Stomach (tissue), 9 donors: ENCODE results near the gene TTC24. TPM values are rescaled to one million over a fixed set of nuclear protein-coding genes. Genes with fewer than 3 reads are reported as not detected.
A peak's percentile ranks its signal among the peaks of the same experiment; 100 is the strongest.
"Not testable (repeated sequence)": the region's sequence is repeated elsewhere in the genome, so short reads cannot be mapped to it uniquely, and the experiment has no call there.

Source experiments
- DNase-seq, 2 donors: peaks; one replicate each; pipeline versions ENCODE4 v3.0.0 to v3.0.0-alpha.2; 2013 to 2019
- H3K27ac ChIP-seq, 5 donors: fragments of 200-600 bp in 4 of 5; sonication (generic) in 4 of 5; one replicate each; pipeline ENCODE4 v1.5.1; 2013 to 2019; ENCODE audit warnings: mild to moderate bottlenecking in 1 of 5, moderate library complexity in 1 of 5
- H3K27me3 ChIP-seq, 3 donors: fragments of 200-600 bp; sonication (generic); one replicate each; pipeline ENCODE4 v1.5.1; 2017 to 2019; ENCODE audit warnings: mixed run types in 1 of 3
- H3K36me3 ChIP-seq, 4 donors: fragments of 200-600 bp; sonication (generic); 1 replicate in 3 of 4; 2 replicates in 1 of 4; pipeline ENCODE4 v1.5.1; 2016 to 2019
- H3K4me1 ChIP-seq, 4 donors: fragments of 200-600 bp; sonication (generic); one replicate each; pipeline ENCODE4 v1.5.1; 2016 to 2019
- H3K4me3 ChIP-seq, 4 donors: fragments of 200-600 bp; sonication (generic) in 3 of 4; one replicate each; pipeline ENCODE4 v1.5.1; 2016 to 2019; ENCODE audit warnings: mild to moderate bottlenecking in 1 of 4
- H3K9me3 ChIP-seq, 4 donors: fragments of 200-600 bp; sonication (generic); one replicate each; pipeline ENCODE4 v1.5.1; 2016 to 2019
- EP300 ChIP-seq: sonication (generic); formaldehyde crosslinking; IDR thresholded peaks from one replicate; pipeline ENCODE4 v1.6.1; 2017; ENCODE audit warnings: antibody characterized with exemption
- POLR2A ChIP-seq, 4 donors: fragments of 450-650 bp; IDR thresholded peaks; one replicate each; pipeline ENCODE4 v1.6.1; 2016; ENCODE audit warnings: antibody characterized with exemption in 4 of 4, control low read depth in 2 of 4, mild to moderate bottlenecking in 1 of 4, moderate library complexity in 1 of 4
- POLR2AphosphoS5 ChIP-seq, 3 donors: sonication (generic); formaldehyde crosslinking; IDR thresholded peaks; one replicate each; pipeline ENCODE4 v1.6.1; 2016; ENCODE audit warnings: antibody characterized with exemption in 3 of 3
- WGBS, 5 donors: extraction: QIAGEN DNeasy Blood & Tissue Kit in 3 of 5; methylation state at CpG; one replicate each; pipeline versions ENCODE4 v1.1.5 to v1.1.7; 2013 to 2018; 5-methylcytosine and 5-hydroxymethylcytosine counted together
- intact Hi-C: fragments of 100-400 bp; cut with DNase I; formaldehyde crosslinking; loops from one replicate; pipeline ENCODE4 v1.15.1; 2023; ENCODE audit warnings: low total_unique reads
- polyA plus RNA-seq, 3 donors: library from polyadenylated mRNA; stranded (reverse); fragments of 200-250 nt; gene quantifications; one replicate each; pipeline ENCODE4 v1.2.3, GENCODE V29; 2013
- total RNA-seq, 5 donors: library from RNA; depleted of rRNA; stranded (reverse); fragments of >200 nt; gene quantifications; one replicate each; pipeline versions ENCODE4 v1.1.0 to v1.2.3, GENCODE V29; 2014 to 2016
- TF ChIP-seq, protein P1 (sequence below), 7 experiments: fragments of 450-650 bp in 4 of 7; fragments of 200-600 bp in 3 of 7; sonication (generic) in 3 of 7; IDR thresholded peaks; one replicate each; pipeline ENCODE4 v1.5.1; 2016 to 2019; ENCODE audit warnings: antibody characterized with exemption in 7 of 7, control low read depth in 2 of 7, mild to moderate bottlenecking in 1 of 7
- donor health status: healthy with polysubstance abuse.
- donor health status: Bipolar disorder and iron deficiency.
- donor health status: healthy.

The TTC24 gene
- total and polyA plus RNA-seq, 8 donors: 0.55 TPM; not detected in 7

GRCh38 chr1:156602557-156602993 lies 23.1 kb downstream of the TTC24 start:
- H3K9me3 ChIP-seq: no peaks in the 10 kb centered on the region
- no peak for TF ChIP-seq POLR2AphosphoS5 (IDR thresholded peaks at IDR 0.05)
- TF ChIP-seq EP300: no peak
- no peak for TF ChIP-seq POLR2A (IDR thresholded peaks at IDR 0.05)
- TF ChIP-seq, protein P1, sequence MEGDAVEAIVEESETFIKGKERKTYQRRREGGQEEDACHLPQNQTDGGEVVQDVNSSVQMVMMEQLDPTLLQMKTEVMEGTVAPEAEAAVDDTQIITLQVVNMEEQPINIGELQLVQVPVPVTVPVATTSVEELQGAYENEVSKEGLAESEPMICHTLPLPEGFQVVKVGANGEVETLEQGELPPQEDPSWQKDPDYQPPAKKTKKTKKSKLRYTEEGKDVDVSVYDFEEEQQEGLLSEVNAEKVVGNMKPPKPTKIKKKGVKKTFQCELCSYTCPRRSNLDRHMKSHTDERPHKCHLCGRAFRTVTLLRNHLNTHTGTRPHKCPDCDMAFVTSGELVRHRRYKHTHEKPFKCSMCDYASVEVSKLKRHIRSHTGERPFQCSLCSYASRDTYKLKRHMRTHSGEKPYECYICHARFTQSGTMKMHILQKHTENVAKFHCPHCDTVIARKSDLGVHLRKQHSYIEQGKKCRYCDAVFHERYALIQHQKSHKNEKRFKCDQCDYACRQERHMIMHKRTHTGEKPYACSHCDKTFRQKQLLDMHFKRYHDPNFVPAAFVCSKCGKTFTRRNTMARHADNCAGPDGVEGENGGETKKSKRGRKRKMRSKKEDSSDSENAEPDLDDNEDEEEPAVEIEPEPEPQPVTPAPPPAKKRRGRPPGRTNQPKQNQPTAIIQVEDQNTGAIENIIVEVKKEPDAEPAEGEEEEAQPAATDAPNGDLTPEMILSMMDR (IDR thresholded peaks at IDR 0.05): no peak
- no peak overlapping the region for H3K27ac ChIP-seq
- H3K4me3 ChIP-seq: no peak overlapping the region
- H3K27me3 ChIP-seq: no peaks in the 10 kb centered on the region
- peak in 1 of 2 donors; percentile 31 for DNase-seq
- intact Hi-C loops: loop anchor here (10.0 kb wide), 1 partner anchor 138 kb away; no protein-coding TSS in a partner anchor
- H3K4me1 ChIP-seq: peaks cover 13 to 28% (median 23%) of the 10 kb centered on the region in 4 donors
- 31 to 40% (median 37%) methylated on average over 9 to 10 of the region's 10 CpGs for WGBS, 5 donors
- H3K36me3 ChIP-seq: peaks cover 8 to 17% (median 15%) of the 10 kb centered on the region in 4 donors

DNA sequence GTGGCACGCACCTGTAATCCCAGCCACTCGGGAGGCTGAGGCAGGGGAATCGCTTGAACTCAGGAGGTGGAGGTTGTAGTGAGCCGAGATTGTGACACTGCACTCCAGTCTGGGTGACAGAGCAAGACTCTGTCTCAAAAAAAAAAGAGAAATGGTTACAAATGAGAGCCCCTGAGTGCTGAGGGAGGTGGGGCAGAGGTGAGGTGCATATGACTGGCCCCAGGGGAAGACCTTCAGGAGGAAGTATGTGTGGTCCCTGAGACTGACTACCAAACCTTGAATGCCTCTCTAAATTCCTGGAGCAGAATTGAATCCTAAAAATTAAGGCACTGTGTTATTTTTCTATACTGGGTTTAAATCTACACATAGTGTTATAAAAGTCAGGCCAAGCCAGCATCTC lies 27.8 kb downstream of the TTC24 start:
- not testable (repeated sequence) for H3K4me3 ChIP-seq, H3K36me3 ChIP-seq, H3K9me3 ChIP-seq, H3K27ac ChIP-seq, DNase-seq
- intact Hi-C loops: loop anchor here (10.0 kb wide), 1 partner anchor 143 kb away; no protein-coding TSS in a partner anchor
- WGBS, 5 donors: 83 to 89% (median 87%) methylated on average over 4 of the region's 4 CpGs
- Histone ChIP-seq H3K4me1 (peaks cover 0 to 14% (median 6%) of the 10 kb centered on the region in 4 donors), H3K27me3 (peaks cover 0 to 28% (median 0%) of the 10 kb centered on the region in 3 donors)

DNA sequence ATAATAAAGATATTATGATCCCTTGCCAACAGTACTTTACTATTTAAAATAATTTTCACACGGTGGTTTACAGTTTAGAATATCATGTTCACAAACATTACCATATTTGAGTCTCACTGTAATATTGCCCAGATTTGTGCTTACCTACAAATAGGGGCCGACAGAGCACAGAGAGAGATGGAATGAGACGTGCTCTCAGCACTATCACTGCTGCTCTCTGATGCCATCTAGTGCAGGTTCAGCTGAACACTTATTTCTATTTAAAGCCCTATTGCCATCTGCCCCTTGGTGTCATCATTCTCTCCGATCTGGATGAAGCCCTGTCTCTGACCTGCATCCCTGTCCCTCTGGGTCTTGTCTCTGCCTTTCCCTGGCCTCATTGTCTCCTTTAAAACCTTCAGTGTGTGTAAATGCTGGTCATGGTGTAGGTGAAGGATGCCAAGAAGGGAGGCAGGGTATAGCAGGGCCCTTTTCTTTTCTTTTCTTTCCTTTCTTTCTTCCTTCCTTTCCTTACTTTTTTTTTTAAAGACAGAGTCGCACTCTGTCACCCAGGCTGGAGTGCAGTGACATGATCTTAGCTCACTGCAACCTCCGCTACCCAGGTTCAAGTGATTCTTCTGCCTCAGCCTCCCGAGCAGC lies 28.6 kb downstream of the TTC24 start:
- Histone ChIP-seq H3K27ac (no peak overlapping the region), H3K36me3 (no peaks in the 10 kb centered on the region), H3K4me1 (peaks cover 0 to 7% (median 3%) of the 10 kb centered on the region in 4 donors), H3K27me3 (peaks cover 0 to 30% (median 0%) of the 10 kb centered on the region in 3 donors), H3K9me3 (no peaks in the 10 kb centered on the region), H3K4me3 (no peak overlapping the region)
- TF ChIP-seq EP300 (no peak), POLR2AphosphoS5 (IDR thresholded peaks at IDR 0.05) (peak in 1 of 3 donors; percentile 19)
- TF ChIP-seq, protein P1 (IDR thresholded peaks at IDR 0.05): peak in 5 of 7 experiments; percentile 50 to 82 (median 64)
- 27 to 32% (median 29%) methylated on average over 7 of the region's 7 CpGs for WGBS, 5 donors
- intact Hi-C loops: loop anchor here (10.0 kb wide), 1 partner anchor 143 kb away; no protein-coding TSS in a partner anchor
- DNase-seq: peak; percentile 48 to 90

DNA sequence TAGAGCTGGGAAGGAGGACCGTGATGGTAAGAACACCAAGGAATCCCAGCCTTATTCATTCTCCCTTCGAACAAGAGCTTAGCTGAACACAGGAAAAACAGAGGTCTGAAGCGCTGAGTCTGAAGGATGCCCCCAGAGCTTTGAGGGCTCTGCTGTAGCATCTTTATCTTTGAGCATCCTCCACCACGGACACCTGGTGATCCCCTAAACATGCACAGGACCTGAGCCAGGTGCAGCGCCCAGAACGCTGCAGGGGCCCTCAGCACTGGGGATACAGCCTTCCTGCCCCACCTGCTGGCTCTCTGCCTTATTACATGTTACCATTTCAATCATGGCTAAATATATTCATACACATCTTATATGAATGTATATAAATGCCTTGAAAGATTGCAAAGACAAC lies 29.5 kb downstream of the TTC24 start:
- Histone ChIP-seq H3K4me3 (no peak overlapping the region), H3K27me3 (peaks cover 0 to 30% (median 0%) of the 10 kb centered on the region in 3 donors), H3K4me1 (peaks cover 0 to 7% (median 3%) of the 10 kb centered on the region in 4 donors), H3K27ac (no peak overlapping the region), H3K9me3 (no peaks in the 10 kb centered on the region), H3K36me3 (no peaks in the 10 kb centered on the region)
- intact Hi-C loops: loop anchor here (10.0 kb wide), 1 partner anchor 144 kb away; no protein-coding TSS in a partner anchor
- WGBS, 5 donors: 36 to 43% (median 40%) methylated on average over 6 of the region's 6 CpGs
- DNase-seq: peak; percentile 51 to 73
- no peak for TF ChIP-seq POLR2AphosphoS5 (IDR thresholded peaks at IDR 0.05)
- TF ChIP-seq, protein P1 (IDR thresholded peaks at IDR 0.05): peak in 5 of 7 experiments; percentile 15 to 57 (median 25)

DNA sequence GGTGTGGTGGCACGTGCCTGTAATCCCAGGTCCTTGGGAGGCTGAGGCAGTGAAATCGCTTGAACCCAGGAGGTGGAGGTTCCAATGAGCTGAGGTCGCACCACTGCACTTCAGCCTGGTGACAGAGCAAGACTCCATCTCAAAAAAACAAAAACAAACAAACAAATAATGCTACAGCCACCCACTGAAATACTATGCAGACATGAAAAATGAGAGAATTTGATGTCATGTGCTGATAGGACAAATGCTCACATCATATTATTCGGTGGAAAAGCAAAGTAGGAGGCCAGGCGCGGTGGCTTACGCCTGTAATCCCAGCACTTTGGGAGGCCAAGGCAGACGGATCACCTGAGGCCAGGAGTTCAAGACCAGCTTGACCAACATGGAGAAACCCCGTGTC lies 30.5 kb downstream of the TTC24 start:
- H3K27me3 ChIP-seq: peaks cover 0 to 31% (median 0%) of the 10 kb centered on the region in 3 donors
- H3K4me3 ChIP-seq, H3K27ac ChIP-seq, H3K4me1 ChIP-seq, DNase-seq, intact Hi-C loops, H3K36me3 ChIP-seq, H3K9me3 ChIP-seq: not testable (repeated sequence)
- WGBS, 5 donors: 88 to 91% (median 90%) methylated on average over 9 of the region's 9 CpGs
